Stimulated activated naive B cell treated with anti-CD40 and anti-IgM and Interleukin-4, amounts not matched to agents 10 μg/mL and 1 μg/mL and 100 μg/mL, for 72 hours (primary cell): ENCODE data around the gene ACADL.
A peak's percentile ranks its signal among the peaks of the same experiment; 100 is the strongest.

Experiments
- ATAC-seq, 2 donors: fragments of 150-1000 bp; cut with Tn5 transposase; replicated peaks; 2 replicates each; pipeline ENCODE4 v1.10.0; 2021; ENCODE audit warnings: moderate library complexity in 1 of 2
- DNase-seq: peaks from one replicate; pipeline ENCODE4 v3.0.0; 2021
- H3K27ac Mint-ChIP-seq: one replicate; pipeline ENCODE4 v1.8.0; 2022; ENCODE audit warnings: mild to moderate bottlenecking, mixed read lengths
- H3K27me3 Mint-ChIP-seq, 2 donors: one replicate each; pipeline ENCODE4 v1.8.0; 2022; ENCODE audit warnings: mixed read lengths in 2 of 2
- H3K36me3 Mint-ChIP-seq, 2 donors: one replicate each; pipeline ENCODE4 v1.8.0; 2022; ENCODE audit warnings: mixed read lengths in 2 of 2, mild to moderate bottlenecking in 1 of 2
- H3K4me1 Mint-ChIP-seq, 2 donors: one replicate each; pipeline ENCODE4 v1.8.0; 2022; ENCODE audit warnings: mixed read lengths in 2 of 2, mild to moderate bottlenecking in 1 of 2
- H3K4me3 Mint-ChIP-seq, 2 donors: one replicate each; pipeline ENCODE4 v1.8.0; 2022; ENCODE audit warnings: mild to moderate bottlenecking in 2 of 2, mixed read lengths in 2 of 2, moderate library complexity in 1 of 2
- H3K9me3 Mint-ChIP-seq, 2 donors: one replicate each; pipeline ENCODE4 v1.8.0; 2022; ENCODE audit warnings: mixed read lengths in 2 of 2, mild to moderate bottlenecking in 1 of 2

Gene ACADL

GRCh38 chr2:210227290-210228088 is 2.2 kb upstream of the ACADL start:
- Mint-ChIP-seq H3K4me1 (peaks cover 3 to 9% of the 10 kb centered on the region in 2 donors), H3K27ac (no peak overlapping the region), H3K27me3 (peaks cover 19 to 57% of the 10 kb centered on the region in 2 donors), H3K36me3 (no peaks in the 10 kb centered on the region), H3K4me3 (no peak overlapping the region), H3K9me3 (no peaks in the 10 kb centered on the region)
- ATAC-seq (no peak), DNase-seq (no peak)

- no peak for ATAC-seq
- no peak overlapping the region for H3K27ac Mint-ChIP-seq
- H3K27me3 Mint-ChIP-seq, result peaks cover 23 to 62% of the 10 kb centered on the region in 2 donors
- H3K4me1 Mint-ChIP-seq, result peaks cover 3 to 9% of the 10 kb centered on the region in 2 donors
- no peaks in the 10 kb centered on the region for H3K9me3 Mint-ChIP-seq
- H3K36me3 Mint-ChIP-seq, result no peaks in the 10 kb centered on the region
- no peak overlapping the region for H3K4me3 Mint-ChIP-seq
- DNase-seq, result no peak
Measured at GRCh38 chr2:210226223-210226622, 976 bp upstream of the ACADL start.

- H3K27me3 Mint-ChIP-seq, result peaks cover 23 to 60% of the 10 kb centered on the region in 2 donors
Measured at GRCh38 chr2:210224591-210224940, 681 bp downstream of the ACADL start.

GRCh38 chr2:210215120-210215519 is 10.1 kb downstream of the ACADL start:
- ATAC-seq (no peak), DNase-seq (no peak)
- no peaks in the 10 kb centered on the region for H3K36me3 Mint-ChIP-seq
- no peaks in the 10 kb centered on the region for H3K9me3 Mint-ChIP-seq
- no peak overlapping the region for H3K4me3 Mint-ChIP-seq
- H3K27me3 Mint-ChIP-seq, result peaks cover 6 to 11% of the 10 kb centered on the region in 2 donors
- no peak overlapping the region for H3K27ac Mint-ChIP-seq
- no peaks in the 10 kb centered on the region for H3K4me1 Mint-ChIP-seq

More at GRCh38 chr2:210224591-210224940, 681 bp downstream of the ACADL start:
- ATAC-seq (peak; percentile 22 to 29), DNase-seq (no peak)
- Mint-ChIP-seq H3K36me3 (no peaks in the 10 kb centered on the region), H3K4me1 (peaks cover 3 to 9% of the 10 kb centered on the region in 2 donors), H3K9me3 (no peaks in the 10 kb centered on the region), H3K4me3 (peak overlapping the region; percentile 38 to 47), H3K27ac (no peak overlapping the region)

- Mint-ChIP-seq H3K27ac (no peak overlapping the region), H3K9me3 (no peaks in the 10 kb centered on the region), H3K27me3 (peaks cover 5 to 11% of the 10 kb centered on the region in 2 donors), H3K4me1 (no peaks in the 10 kb centered on the region), H3K4me3 (no peak overlapping the region), H3K36me3 (no peaks in the 10 kb centered on the region)
- ATAC-seq, result no peak
- DNase-seq, result no peak
Measured at GRCh38 chr2:210210185-210210584, 15.1 kb downstream of the ACADL start.

GRCh38 chr2:210207929-210208328 is 17.3 kb downstream of the ACADL start:
- H3K27me3 Mint-ChIP-seq, result peaks cover 8 to 12% of the 10 kb centered on the region in 2 donors
- H3K27ac Mint-ChIP-seq, result no peak overlapping the region
- no peaks in the 10 kb centered on the region for H3K9me3 Mint-ChIP-seq
- H3K4me3 Mint-ChIP-seq, result no peak overlapping the region
- no peak for DNase-seq
- no peak for ATAC-seq
- no peaks in the 10 kb centered on the region for H3K4me1 Mint-ChIP-seq
- H3K36me3 Mint-ChIP-seq, result no peaks in the 10 kb centered on the region

GRCh38 chr2:210203558-210203957 is 21.7 kb downstream of the ACADL start:
- no peak for DNase-seq

GRCh38 chr2:210203147-210203546 is 22.1 kb downstream of the ACADL start:
- no peaks in the 10 kb centered on the region for H3K36me3 Mint-ChIP-seq
- no peak overlapping the region for H3K27ac Mint-ChIP-seq
- H3K27me3 Mint-ChIP-seq, result peaks cover 15 to 17% of the 10 kb centered on the region in 2 donors
- no peak overlapping the region for H3K4me3 Mint-ChIP-seq
- H3K4me1 Mint-ChIP-seq, result no peaks in the 10 kb centered on the region
- H3K9me3 Mint-ChIP-seq, result no peaks in the 10 kb centered on the region
- DNase-seq (no peak), ATAC-seq (no peak)

More at GRCh38 chr2:210203558-210203957, 21.7 kb downstream of the ACADL start:
- Mint-ChIP-seq H3K36me3 (no peaks in the 10 kb centered on the region), H3K9me3 (no peaks in the 10 kb centered on the region), H3K4me3 (no peak overlapping the region), H3K27me3 (peaks cover 15 to 17% of the 10 kb centered on the region in 2 donors), H3K4me1 (no peaks in the 10 kb centered on the region), H3K27ac (no peak overlapping the region)
- ATAC-seq, result no peak

DNA sequence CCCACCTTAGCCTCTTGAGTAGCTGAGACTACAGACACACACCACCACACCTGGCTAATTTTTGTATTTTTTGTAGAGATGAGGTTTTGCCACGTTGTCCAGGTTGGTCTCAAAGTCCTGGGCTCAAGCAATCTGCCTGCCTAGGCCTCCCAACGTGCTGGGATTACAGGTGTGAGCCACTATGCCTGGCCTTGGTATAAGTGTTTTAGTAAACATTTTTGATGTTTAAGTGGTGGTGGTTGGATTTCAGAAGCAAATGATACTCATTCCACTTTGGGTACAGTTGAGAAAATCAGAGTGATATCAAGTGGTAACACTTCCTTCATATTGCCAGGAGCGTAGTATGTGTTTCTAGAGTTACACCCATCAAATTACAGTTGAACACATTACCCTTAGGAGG is 25.4 kb downstream of the ACADL start:
- H3K4me3 Mint-ChIP-seq, result no peak overlapping the region
- DNase-seq (no peak), ATAC-seq (no peak)
- H3K27me3 Mint-ChIP-seq, result peaks cover 6 to 9% of the 10 kb centered on the region in 2 donors
- H3K27ac Mint-ChIP-seq, result no peak overlapping the region
- no peaks in the 10 kb centered on the region for H3K36me3 Mint-ChIP-seq
- no peaks in the 10 kb centered on the region for H3K9me3 Mint-ChIP-seq
- H3K4me1 Mint-ChIP-seq, result no peaks in the 10 kb centered on the region

- Mint-ChIP-seq H3K4me1 (no peaks in the 10 kb centered on the region), H3K27ac (no peak overlapping the region), H3K4me3 (no peak overlapping the region), H3K27me3 (peaks cover 6 to 9% of the 10 kb centered on the region in 2 donors), H3K36me3 (no peaks in the 10 kb centered on the region), H3K9me3 (no peaks in the 10 kb centered on the region)
- DNase-seq, result no peak
- ATAC-seq, result no peak
Measured at GRCh38 chr2:210199186-210199765, 26.0 kb downstream of the ACADL start.

DNA sequence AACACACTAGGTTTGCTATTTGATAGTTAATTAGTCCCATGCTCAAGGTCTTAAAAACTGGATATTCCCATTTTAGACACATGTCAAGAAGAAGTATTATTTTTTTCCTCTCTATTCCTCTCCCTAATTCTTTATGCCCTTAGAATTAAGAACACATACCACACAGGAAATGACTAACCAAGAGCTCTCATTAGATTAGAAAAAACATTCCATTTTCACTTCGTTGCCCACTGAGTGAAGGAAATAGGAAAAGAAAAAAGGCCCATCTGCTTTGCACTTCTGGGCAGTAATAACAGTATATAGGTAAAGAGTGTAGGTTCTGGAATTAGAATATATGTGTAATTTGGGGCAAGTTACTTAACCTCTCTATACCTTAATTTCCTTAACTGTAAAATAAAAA is 26.9 kb downstream of the ACADL start:
- no peak for ATAC-seq

GRCh38 chr2:210197720-210198119 is 27.5 kb downstream of the ACADL start:
- no peak overlapping the region for H3K27ac Mint-ChIP-seq
- H3K9me3 Mint-ChIP-seq, result no peaks in the 10 kb centered on the region
- H3K4me3 Mint-ChIP-seq, result no peak overlapping the region
- ATAC-seq, result no peak
- DNase-seq, result no peak
- no peaks in the 10 kb centered on the region for H3K36me3 Mint-ChIP-seq
- H3K4me1 Mint-ChIP-seq, result no peaks in the 10 kb centered on the region
- peaks cover 2 to 5% of the 10 kb centered on the region in 2 donors for H3K27me3 Mint-ChIP-seq

More for the DNA sequence above, 26.9 kb downstream of the ACADL start:
- no peak overlapping the region for H3K4me3 Mint-ChIP-seq
- peaks cover 6 to 9% of the 10 kb centered on the region in 2 donors for H3K27me3 Mint-ChIP-seq
- no peaks in the 10 kb centered on the region for H3K4me1 Mint-ChIP-seq
- H3K36me3 Mint-ChIP-seq, result no peaks in the 10 kb centered on the region
- no peak overlapping the region for H3K27ac Mint-ChIP-seq
- no peaks in the 10 kb centered on the region for H3K9me3 Mint-ChIP-seq
- DNase-seq, result no peak

GRCh38 chr2:210195101-210195852 is 30.0 kb downstream of the ACADL start:
- peak overlapping the region in 1 of 2 donors; percentile 6 for H3K4me3 Mint-ChIP-seq
- no peaks in the 10 kb centered on the region for H3K36me3 Mint-ChIP-seq
- ATAC-seq (no peak), DNase-seq (no peak)
- no peaks in the 10 kb centered on the region for H3K9me3 Mint-ChIP-seq
- H3K27ac Mint-ChIP-seq, result no peak overlapping the region
- H3K27me3 Mint-ChIP-seq, result no peaks in the 10 kb centered on the region
- no peaks in the 10 kb centered on the region for H3K4me1 Mint-ChIP-seq

DNA sequence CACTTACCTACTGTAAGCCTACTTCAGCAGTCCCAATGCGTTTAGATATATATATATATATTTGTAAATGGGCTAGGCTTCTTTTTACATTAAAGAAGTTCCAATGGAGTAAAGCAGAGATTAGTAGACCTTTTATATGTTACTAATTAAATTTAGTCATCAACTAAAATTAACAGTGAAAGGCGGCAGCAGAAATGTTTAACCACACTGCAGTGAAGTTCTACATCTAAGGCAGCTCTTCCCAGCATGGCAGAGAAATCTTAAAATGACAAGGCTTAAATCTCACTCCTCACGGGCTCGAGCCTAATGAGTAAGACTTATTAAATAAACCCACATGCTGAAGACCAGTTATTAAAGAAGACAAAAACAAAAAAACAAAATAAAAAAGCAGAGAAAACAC is 34.9 kb downstream of the ACADL start:
- Mint-ChIP-seq H3K4me3 (no peak overlapping the region), H3K36me3 (peaks cover 4 to 7% of the 10 kb centered on the region in 2 donors), H3K27me3 (peaks cover 5 to 7% of the 10 kb centered on the region in 2 donors), H3K9me3 (peaks cover 11% of the 10 kb centered on the region in 2 donors), H3K27ac (no peak overlapping the region), H3K4me1 (no peaks in the 10 kb centered on the region)
- DNase-seq (no peak), ATAC-seq (no peak)
